ENCODE measurements around the gene ATP8B3.

DNA sequence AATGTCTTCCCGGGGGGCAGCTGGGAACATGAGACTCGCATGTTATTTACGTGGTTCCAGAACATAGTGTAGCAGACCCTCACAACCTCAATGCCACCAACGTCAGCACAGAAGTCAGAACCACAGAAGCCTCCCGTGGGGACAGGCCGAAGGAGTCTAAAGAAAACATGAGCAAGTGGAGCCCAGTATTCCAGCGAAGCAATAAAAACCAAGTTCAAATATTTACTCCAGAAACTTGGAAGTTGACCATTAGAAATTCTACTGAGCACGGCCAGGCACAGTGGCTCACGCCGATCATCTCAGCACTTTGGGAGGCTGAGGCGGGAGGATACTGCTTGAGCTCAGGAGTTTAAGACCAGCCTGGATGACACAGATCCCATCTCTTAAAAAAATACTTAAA lies 17.9 kb upstream of the ATP8B3 start:
- TF ChIP-seq GATA2 (IDR thresholded peaks at IDR 0.05; ENCODE audit: low read depth, low read length) = no peak
- TF ChIP-seq GATA3 (IDR thresholded peaks at IDR 0.05; ENCODE audit: low read depth, low read length) = no peak

All from SH-SY5Y (cell line).